H4 (cell line): ENCODE measurements around the gene BLCAP. TPM values are rescaled to one million over a fixed set of nuclear protein-coding genes. Genes with fewer than 3 reads are reported as not detected.
"Not testable (repeated sequence)": the region's sequence is repeated elsewhere in the genome, so short reads cannot be mapped to it uniquely, and the experiment has no call there.

Experiments
- DNase-seq: peaks from one replicate; pipeline ENCODE4 v3.0.0-alpha.2; 2015; ENCODE audit warnings: low spot score
- total RNA-seq: library from RNA; depleted of rRNA; stranded (reverse); fragments of >200 nt; shearing (Covaris generic); gene quantifications from 2 replicates; pipeline ENCODE4 v1.2.3, GENCODE V29; 2014; rRNA removed

Gene BLCAP
- 37.1 and 50.3 TPM in 2 replicates for total RNA-seq

- peak; percentile 76 for DNase-seq
Measured at GRCh38 chr20:37527638-37528445, at the start of gene BLCAP. Gene BLCAP, minus strand, starts transcription at chr20:37527876. Its CDS starts 8,702 bp downstream, at chr20:37519174.

GRCh38 chr20:37577436-37577835 lies 49.8 kb upstream of the BLCAP start:
- DNase-seq: not testable (repeated sequence)

GRCh38 chr20:37576911-37577310 lies 49.2 kb upstream of the BLCAP start:
- no peak for DNase-seq

GRCh38 chr20:37575884-37576283 lies 48.2 kb upstream of the BLCAP start:
- DNase-seq: no peak

GRCh38 chr20:37574199-37574890 lies 46.7 kb upstream of the BLCAP start:
- DNase-seq: no peak

GRCh38 chr20:37573626-37574198 lies 46.0 kb upstream of the BLCAP start:
- no peak for DNase-seq

- no peak for DNase-seq
Measured at GRCh38 chr20:37571033-37571432, 43.4 kb upstream of the BLCAP start.

GRCh38 chr20:37570419-37570818 lies 42.7 kb upstream of the BLCAP start:
- DNase-seq: no peak

GRCh38 chr20:37567671-37568588 lies 40.3 kb upstream of the BLCAP start:
- no peak for DNase-seq

- DNase-seq: no peak
Measured at GRCh38 chr20:37567331-37567665, 39.6 kb upstream of the BLCAP start.

- no peak for DNase-seq
Measured at GRCh38 chr20:37566590-37567330, 39.1 kb upstream of the BLCAP start.

- no peak for DNase-seq
Measured at GRCh38 chr20:37565134-37565811, 37.6 kb upstream of the BLCAP start.

- DNase-seq: no peak
Measured at GRCh38 chr20:37564388-37565133, 36.9 kb upstream of the BLCAP start.

- DNase-seq: no peak
Measured at GRCh38 chr20:37564016-37564387, 36.3 kb upstream of the BLCAP start.

- no peak for DNase-seq
Measured at GRCh38 chr20:37562695-37563480, 35.2 kb upstream of the BLCAP start.

- no peak for DNase-seq
Measured at GRCh38 chr20:37560629-37561028, 33.0 kb upstream of the BLCAP start.

GRCh38 chr20:37559312-37560027 lies 31.8 kb upstream of the BLCAP start:
- DNase-seq: no peak

- DNase-seq: no peak
Measured at GRCh38 chr20:37558779-37559178, 31.1 kb upstream of the BLCAP start.
